NCI-H2029 (cell line): Measurements from ENCODE around the gene KCNK4.
A peak's percentile ranks its signal among the peaks of the same experiment; 100 is the strongest.

Experiments
- DNase-seq: peaks from one replicate; lab custom pipeline; 2025; lab: John Stamatoyannopoulos, UW

The KCNK4 gene

DNA sequence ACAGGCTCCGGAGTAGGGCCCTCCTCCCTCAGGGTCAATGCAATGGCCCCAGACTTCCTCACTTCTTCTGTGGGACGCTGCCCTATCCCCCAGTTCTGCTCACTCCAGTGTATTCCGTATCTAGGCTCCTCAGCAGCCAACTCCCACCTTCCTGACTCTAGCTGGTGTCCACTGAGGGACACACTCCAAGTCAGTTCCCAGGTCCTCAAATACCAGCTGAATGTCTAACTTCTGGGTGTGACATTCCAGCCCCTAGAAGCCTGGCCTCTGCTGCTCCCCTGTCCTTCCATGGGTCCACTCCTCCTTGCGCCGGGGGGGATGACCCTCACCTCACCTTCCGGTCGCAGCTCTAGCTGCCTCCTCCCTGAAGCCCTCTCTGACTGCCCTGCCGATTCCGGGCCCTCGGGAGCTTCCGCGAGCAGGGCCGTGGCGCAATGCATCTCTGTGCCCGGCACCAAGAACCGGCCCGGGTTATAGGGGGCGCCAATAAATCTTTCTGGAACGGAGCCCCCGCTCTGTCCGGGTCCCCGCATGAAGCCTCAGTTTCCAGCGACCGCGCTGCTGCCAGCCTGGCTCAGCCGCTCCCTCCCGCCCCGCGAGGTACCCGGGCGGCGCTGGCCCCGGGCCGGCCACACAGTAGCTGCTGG lies 22.1 kb upstream of the KCNK4 start:
- DNase-seq: no peak

DNA sequence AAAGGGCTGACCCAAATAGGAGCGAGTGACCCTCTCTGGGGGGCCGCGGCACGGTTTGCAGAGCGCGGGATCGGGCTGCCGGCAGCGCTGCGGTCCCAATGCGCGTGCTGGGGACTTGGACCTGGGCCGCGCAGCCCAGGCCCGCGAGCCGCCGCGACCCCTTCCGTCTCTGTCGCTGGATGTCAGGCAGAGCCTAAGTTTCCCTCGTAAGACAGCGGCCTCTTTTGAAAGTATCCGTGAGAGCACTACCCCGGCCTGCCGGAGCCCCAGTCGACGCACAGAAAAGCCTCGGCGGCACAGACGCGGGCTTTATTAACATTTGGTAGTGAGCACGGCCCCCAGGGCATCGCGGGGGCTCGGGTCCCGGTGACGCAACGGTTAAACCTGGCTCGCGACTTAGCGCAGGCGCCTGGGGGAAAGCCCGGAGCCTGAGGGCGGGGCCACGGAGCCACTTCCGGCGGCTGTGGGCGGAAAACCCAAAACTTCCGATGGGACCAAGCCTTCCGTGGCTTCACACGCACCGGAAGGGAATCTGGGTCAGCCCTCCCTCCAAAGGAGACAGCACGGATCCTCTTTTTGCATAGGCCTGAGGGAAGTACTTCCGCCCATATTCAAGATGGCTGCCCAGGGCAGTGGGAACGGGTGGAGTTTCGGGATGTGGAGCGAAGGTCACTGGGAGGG lies 21.4 kb upstream of the KCNK4 start:
- DNase-seq: peak; percentile 100

DNA sequence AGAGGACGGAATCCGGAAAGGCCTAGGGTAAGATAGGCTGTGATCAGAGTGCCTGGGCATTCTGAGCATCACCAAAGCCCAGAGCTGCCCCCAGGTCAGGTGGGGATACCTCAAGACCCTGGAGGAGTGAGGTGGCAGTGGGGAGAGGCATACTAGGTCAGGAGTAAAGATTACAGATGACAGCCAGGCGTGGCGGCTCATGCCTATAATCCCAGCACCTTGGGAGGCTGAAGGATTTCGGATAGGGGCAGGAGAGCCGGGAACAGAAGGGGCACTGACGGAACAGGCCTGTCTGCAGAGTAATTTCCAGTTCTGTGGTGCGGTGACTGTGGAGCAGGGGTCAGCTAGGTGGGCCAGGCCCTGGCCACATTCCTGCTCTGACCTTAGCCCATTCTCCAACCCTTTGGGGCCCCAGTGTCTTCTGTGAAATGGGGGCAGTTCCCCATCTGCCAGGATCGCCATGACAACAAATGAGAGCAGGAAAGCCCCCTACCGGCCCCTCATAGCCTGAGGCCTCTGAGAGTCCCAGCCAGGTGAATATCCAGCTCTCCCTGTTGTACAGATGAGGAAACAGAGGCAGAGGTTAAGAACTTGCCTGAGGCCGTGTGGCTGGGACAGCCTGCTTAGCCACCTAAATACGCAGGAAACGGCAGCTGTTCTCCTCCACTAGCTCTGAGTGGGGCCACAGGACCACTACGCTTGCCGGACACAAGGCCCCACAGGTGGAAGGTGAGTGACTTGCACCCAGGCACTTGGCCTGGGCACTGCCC lies 15.9 kb upstream of the KCNK4 start:
- no peak for DNase-seq

DNA sequence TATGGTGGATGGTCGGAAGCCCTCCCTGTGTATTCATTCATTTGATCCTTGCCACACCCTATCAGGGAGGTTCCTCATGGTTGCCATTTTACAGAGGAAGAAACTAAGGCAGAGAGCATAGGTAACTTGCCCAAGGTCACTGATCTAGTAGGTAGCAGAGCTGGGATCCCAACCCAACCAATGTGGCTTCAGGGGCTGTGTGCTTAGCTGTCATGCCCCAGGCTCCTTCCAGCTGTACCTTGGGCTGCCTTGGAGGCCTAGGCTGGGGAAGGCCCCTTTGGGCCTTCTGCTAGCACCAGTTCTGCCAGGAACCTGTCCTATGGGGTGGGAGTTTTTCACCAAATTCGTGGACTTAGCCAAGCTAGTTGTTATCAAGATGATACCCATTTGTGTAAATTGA lies 15.3 kb upstream of the KCNK4 start:
- no peak for DNase-seq

DNA sequence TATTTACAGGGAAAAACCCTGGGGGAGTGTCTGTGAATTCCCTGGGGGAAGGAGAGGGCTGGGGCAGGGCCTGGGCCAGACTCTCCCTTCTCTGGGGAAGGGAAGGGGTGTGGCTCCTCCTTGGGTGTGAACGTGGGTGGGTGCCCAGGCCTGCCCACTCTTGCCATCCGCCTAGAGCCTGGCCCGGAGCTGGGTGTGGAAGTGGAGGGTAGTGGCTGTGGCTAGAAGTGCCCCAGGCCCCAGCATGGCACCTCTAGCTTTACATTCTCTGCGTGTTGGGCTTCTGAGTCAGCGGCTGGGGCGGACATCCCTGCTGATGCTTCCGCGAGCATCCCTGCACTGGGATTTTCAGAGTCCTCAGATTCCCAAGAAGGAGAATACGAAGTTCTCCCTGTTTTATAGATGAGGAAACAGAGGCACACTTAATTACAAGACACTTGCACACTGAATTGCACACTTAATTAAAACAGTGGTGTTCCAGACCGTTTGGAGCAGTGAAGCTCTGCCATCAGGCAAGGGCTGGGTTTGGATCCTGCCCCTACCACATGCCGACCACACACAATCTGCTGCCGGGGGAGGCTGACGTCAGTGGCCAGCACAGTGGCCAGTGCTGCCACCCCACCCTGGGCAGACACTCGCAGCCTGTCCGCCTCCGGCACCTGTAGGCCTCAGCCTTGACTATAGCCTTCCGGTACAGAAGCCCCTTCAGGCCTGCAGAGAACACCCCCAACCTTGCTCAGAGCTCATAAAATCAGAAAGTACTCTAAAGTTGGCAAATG lies 14.3 kb upstream of the KCNK4 start:
- no peak for DNase-seq

DNA sequence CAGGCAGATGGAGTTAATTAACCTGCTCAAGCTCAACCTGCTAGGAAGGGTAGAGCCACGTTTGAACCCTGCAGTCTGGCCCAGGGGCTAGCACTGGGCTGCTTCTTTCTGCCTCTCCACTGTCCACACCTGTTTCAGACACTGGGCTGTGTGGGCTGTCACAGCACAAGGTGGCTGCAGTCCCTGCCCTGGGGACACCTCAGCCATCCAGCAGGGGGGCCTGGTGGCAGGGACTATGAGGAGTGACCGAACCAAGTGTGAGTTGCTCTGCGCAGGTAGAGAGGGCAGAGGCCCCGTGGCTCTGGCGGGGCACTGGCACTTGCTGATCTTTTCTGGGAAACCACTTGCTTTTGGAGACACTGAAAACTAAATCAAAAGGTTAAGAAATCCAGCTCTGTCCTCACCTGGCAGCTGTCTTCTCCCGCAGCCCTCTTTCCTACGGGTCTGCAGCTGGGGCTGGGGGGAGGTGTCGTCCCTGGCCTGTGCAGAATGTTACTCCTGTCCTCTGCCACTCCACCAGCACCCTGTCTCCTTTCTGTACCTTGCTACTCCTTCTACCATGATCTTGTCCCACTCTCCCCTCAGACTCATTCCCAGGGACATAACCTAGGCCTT lies 12.4 kb upstream of the KCNK4 start:
- no peak for DNase-seq

DNA sequence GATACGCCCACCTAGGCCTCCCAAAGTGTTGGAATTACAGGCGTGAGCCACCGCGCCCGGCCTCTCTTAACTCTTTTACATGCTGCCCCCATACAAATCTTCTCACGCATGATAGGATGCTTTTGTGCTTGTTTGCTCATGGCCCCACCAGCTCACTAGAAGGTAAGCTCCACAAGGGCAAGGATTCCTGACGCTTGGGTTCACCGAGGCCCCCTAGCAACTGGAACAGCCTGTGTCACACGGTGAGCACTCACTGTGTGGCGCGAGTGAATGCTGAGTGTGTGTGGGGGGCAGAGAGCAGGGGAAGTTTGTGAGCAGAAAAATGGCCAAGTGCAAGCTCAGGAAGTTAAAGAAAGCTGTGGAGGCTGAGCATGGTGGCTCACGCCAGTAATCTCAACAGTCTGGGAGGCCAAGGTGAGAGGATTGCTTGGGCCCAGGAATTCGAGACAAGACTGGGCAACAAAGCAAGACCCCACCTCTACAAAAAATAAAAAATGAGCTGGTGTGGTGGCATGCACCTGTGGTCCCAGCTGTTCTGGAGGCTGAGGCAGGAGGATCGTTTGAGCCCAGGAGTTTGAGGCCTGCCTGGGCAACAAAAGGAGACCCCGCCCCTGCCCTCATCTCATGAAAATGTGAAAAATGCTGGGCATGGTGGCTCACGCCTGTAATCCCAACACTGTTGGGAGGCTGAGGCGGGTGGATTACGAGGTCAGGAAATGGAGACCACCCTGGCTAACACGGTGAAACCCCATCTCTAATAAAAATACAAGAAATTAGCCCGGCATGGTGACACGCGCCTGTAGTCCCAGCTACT lies 8.9 kb upstream of the KCNK4 start:
- DNase-seq: no peak

DNA sequence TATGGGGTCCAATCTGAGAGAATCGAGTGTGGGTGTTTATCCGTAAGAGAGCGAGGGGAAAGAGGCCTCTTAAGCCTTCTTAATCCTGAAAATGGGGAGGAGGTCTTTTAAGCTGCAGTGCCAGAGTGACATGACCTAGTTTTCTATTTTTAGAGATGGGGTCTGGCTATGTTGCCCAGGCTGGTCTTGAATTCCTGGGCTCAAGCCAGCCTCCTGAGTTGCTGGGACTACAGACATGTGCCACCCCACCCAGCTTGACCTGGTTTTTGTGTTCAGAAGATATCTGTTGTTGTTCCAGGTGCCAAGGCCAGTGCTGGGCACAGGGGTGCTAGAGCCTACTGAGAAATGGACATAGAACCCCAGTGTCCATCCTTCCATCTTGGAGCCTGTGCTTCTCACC lies 8.0 kb upstream of the KCNK4 start:
- no peak for DNase-seq

DNA sequence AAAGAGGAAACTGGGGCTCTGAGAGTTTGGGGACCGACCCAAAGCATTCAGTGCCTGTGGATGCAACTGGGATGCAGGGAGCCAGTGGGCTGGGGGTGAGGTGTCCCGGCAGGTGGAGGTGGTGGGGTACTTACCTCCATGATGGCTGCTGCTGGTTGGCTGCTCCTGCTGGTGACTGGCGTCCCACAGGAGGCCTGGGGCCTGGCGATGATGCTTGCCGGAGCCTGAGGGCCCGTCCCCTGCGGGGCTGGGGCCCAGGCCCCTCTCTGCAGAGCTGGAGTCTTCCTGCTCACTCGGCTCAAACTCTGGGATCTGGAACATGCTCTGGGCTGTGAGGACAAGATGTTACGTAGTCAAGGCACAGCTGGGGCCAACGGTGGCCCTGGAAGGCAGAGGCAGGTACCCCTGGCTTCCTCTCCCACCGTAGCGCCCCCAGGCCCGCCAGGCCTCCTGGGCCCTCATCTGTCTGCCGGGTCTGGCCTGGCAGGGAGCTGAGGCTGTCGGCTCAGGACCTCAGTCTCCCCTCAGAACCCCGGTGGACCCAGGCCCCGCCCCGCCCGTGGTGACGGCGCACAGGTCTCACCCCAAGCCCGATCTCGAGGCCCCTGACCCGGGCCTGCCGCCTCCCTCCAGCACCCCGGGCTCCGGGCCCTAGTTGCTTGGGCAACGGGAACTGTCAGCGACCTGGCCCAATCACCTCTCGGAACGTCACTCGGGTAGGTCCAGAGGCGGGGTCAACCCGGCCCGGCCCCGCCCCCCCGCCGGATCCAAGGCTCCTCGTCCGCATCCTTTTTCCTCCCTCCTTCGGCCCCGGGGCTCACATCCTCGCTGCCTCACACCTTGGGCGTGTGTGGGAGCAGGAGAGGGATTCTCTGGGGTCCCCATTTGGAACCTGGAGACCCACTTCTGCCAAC lies 6.8 kb upstream of the KCNK4 start, which contains the start of gene BAD:
TSS of gene BAD (minus strand) at position 618 of the 914 bp plus-strand sequence. CDS start at position 321, 297 bp downstream.
- DNase-seq: peak; percentile 90

DNA sequence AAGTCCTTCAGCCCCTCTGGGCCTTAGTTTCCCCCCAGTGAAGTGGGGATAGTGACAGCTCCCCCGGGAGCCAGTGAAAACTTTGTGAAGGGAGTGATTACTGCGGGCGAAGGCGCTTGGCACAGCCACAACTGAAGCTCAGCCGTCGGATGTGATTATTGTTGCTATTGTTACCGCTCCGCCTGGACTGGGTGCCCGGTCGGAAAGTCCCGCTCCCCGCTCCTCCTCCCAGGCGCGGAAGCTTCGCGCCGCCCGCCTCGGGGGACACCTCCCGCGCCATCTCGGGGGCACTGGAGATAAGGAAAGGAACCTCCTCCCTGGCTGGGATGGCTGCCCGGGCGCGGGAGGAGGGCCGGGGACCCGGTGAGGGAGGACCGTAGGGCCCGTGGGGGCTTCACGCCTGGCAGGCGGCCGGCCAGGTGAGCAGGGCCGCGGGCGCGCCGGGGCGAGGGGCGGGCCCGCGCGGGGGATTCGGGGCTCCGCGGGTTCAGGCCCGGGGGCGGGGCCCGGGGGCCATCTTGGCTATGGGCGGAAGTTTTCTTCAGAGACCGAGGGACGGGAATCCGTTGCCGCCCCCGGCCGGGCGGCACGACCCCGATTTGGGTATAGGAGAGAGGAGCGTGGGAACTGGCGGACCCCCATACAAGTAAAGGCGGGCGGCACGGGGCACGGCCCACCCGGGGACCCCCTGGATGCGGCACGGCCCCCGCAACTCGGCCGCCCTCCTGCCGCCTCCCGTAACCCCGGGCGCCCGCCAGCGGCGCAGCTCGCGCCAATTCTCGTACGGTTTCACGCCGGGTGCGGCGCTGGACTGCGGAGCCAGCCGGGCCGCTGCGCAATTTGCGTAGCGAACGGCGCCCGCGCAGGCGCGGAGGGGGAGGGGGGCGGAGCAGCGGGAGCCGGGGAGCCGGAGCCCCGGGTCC lies 5.9 kb upstream of the KCNK4 start, which contains the start of gene GPR137:
TSS of gene GPR137 (plus strand) at position 887 of the 923 bp plus-strand sequence. CDS start 677 bp downstream, outside the sequence.
- DNase-seq: peak; percentile 74

DNA sequence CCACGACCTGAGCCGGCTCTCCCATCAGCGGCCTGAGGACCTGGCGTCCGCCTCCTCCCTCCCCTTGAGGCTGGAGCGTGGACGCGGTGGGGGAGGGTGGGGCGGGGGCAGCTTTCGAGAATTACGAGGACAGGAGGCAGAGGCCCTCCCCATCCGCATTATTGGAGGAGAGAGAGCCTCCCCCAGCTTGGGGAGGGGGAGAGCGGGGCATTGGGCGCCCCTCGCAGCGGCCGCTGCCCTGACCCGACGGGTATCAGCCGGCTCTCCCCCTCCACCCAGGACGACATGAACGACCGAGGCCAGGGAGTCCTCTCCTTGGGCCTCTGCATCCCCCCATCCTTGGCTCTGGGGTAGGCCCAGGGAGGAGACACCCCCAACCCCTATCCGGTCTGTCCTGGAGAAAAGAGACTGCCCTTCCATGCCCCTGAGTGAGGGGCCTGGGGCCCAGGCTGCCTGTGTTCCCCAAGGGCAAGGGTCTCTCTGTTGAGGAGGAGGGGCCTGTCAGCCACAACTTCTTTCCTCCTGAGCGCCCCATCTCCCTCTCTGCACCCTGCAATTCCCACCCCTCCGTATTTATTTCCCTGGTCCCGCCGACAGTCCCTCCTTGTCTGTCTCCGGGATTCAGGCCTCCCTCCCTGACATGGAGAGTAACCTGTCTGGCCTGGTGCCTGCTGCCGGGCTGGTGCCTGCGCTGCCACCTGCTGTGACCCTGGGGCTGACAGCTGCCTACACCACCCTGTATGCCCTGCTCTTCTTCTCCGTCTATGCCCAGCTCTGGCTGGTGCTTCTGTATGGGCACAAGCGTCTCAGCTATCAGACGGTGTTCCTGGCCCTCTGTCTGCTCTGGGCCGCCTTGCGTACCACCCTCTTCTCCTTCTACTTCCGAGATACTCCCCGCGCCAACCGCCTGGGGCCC lies 5.0 kb upstream of the KCNK4 start:
- DNase-seq: peak; percentile 54

DNA sequence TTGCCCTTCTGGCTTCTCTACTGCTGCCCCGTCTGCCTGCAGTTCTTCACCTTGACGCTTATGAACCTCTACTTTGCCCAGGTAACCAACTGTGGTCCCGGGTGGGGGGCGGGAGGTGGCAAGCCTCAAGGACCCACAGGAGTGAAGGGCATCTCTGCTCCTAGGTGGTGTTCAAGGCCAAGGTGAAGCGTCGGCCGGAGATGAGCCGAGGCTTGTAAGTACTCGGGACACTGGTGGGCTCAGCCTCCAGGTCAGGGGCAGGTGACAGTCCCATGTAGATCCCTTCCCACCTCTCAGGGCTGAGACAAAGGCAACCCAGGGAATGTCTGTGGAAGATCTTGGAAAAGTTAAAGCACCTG lies 4.3 kb upstream of the KCNK4 start:
- no peak for DNase-seq

DNA sequence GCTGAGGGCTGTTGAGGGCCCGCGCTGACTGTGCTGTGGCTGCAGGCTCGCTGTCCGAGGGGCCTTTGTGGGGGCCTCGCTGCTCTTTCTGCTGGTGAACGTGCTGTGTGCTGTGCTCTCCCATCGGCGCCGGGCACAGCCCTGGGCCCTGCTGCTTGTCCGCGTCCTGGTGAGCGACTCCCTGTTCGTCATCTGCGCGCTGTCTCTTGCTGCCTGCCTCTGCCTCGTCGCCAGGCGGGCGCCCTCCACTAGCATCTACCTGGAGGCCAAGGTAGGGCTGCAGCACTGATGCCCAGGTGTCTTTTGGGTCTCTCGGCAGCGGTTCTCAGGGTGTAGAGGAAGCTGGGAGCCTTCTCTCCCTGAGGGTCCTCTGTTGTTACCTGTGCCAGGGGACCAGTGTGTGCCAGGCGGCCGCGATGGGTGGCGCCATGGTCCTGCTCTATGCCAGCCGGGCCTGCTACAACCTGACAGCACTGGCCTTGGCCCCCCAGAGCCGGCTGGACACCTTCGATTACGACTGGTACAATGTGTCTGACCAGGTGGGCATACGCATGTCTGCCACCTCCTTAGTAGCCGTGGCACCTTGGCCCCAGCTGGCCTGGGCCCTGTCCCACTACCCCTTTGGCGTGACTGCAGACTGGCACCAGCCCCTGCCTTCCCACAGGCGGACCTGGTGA lies 3.3 kb upstream of the KCNK4 start:
- no peak for DNase-seq

DNA sequence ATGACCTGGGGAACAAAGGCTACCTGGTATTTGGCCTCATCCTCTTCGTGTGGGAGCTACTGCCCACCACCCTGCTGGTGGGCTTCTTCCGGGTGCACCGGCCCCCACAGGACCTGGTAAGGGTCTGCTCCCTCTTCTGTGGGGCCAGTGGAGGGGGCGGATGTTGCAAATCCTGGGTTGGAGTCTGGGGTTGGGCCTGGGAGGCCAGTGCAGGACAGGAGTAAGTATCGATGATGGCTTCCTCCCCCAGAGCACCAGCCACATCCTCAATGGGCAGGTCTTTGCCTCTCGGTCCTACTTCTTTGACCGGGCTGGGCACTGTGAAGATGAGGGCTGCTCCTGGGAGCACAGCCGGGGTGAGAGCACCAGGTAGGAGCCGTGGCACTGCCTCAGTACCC lies 2.8 kb upstream of the KCNK4 start:
- DNase-seq: no peak

DNA sequence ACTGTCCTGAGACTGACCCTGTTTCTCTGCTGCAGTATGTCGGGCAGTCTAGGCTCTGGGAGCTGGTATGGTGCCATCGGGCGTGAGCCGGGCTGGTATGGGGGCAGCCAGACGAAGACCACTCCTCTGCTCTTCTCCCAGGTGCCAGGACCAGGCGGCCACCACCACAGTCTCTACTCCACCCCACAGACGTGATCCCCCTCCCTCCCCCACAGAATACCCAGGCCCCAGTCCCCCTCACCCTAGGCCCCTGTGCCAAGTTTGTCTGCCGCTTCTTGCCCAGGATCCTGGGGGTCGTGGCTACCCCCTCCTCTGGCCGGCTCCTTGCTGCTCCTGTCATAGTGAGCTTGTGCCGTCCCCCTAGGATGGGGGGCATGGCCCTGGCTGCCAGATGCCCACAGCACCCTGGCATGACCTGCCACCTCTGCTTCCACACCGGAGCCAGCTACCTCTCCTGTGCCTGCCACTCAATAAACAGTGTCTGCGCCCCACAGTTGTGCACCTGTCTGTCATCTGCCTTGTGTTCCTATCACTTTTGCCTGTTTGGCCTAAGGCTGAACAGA lies 2.0 kb upstream of the KCNK4 start:
- DNase-seq: no peak

DNA sequence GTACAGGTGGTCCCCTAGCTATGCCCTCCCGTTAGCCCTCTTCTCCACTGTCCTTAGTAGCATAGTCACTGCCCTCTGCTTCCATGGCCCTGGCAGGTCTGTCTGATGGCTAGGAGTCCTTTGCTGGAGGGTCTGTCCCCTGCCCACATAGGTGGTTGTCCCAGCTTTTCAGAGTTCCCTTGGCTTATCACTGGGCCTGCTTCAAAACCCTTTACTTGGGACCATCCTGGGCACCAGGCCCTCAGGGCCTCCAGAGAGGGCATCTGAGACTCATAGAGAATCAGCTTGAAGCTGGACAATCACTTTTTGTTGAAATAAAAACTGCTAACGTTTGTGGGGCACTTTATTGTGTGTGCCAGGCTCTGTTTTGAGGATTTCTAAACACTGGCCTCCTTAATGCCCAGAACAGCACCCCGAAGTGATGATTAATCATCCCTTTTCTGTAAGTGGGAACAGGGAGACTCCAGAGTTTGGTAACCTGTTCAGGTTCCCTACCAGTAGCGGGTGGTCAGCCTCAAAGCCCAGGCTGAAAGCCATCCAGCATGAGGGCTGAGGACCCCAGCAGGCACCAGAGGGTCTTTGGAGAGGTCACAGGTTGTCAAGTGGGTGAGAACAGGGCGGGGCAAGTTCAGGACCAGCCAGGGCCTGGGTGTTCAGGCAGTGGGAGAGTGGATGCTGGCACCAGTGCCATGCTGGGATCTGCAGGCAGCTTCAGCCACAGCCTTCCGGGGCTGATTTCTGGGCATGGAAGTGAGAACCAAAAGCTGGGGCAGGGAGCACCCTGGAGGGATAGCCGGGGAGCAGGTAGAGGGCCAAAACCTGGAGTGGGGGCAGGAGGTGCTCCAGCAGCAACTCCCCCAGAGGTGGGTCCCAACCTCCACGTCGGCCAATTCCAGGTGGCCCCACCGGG lies 495 bp upstream of the KCNK4 start:
- DNase-seq: no peak
